HL-60/S4 (cell line): ENCODE results near the gene ITGA1.
"Not testable (repeated sequence)": the region's sequence is repeated elsewhere in the genome, so short reads cannot be mapped to it uniquely, and the experiment has no call there.

Experiments used
- in situ Hi-C: fragments of 300-500 bp; cut with MboI; formaldehyde crosslinking; loops from 2 replicates; pipeline ENCODE4 v1.14.3; 2022; ENCODE audit warnings: low sequenced_read_pairs

ITGA1 gene

GRCh38 chr5:52947851-52948250 is 160.1 kb downstream of the ITGA1 start:
- in situ Hi-C loops, result no loop called here

GRCh38 chr5:52948418-52949076 is 160.8 kb downstream of the ITGA1 start:
- in situ Hi-C loops, result no loop called here

- in situ Hi-C loops, result no loop called here
These were observed 163.0 kb downstream of the ITGA1 start for GRCh38 chr5:52950686-52951085.

- in situ Hi-C loops, result no loop called here
These were observed 164.8 kb downstream of the ITGA1 start for GRCh38 chr5:52952483-52952882.

GRCh38 chr5:52956014-52956413 is 168.3 kb downstream of the ITGA1 start:
- in situ Hi-C loops, result no loop called here

- in situ Hi-C loops, result no loop called here
These were observed 169.4 kb downstream of the ITGA1 start for GRCh38 chr5:52956915-52957747.

- in situ Hi-C loops, result no loop called here
These were observed 173.6 kb downstream of the ITGA1 start for GRCh38 chr5:52961274-52961681.

- in situ Hi-C loops, result no loop called here
These were observed 175.9 kb downstream of the ITGA1 start for GRCh38 chr5:52963636-52964035.

GRCh38 chr5:52964138-52964537 is 176.4 kb downstream of the ITGA1 start:
- in situ Hi-C loops, result no loop called here

- in situ Hi-C loops, result not testable (repeated sequence)
These were observed 188.4 kb downstream of the ITGA1 start for GRCh38 chr5:52976157-52976556.

GRCh38 chr5:52977264-52977897 is 189.7 kb downstream of the ITGA1 start:
- in situ Hi-C loops, result no loop called here

GRCh38 chr5:52981507-52981906 is 193.8 kb downstream of the ITGA1 start:
- in situ Hi-C loops, result no loop called here

GRCh38 chr5:52983731-52984636 is 196.3 kb downstream of the ITGA1 start:
- in situ Hi-C loops, result no loop called here

- in situ Hi-C loops, result no loop called here
These were observed 197.6 kb downstream of the ITGA1 start for GRCh38 chr5:52985306-52985705.

GRCh38 chr5:52987711-52988331 is 200.1 kb downstream of the ITGA1 start:
- in situ Hi-C loops, result no loop called here

GRCh38 chr5:52988335-52989024 is 200.8 kb downstream of the ITGA1 start:
- in situ Hi-C loops, result no loop called here

GRCh38 chr5:52989025-52989780 is 201.5 kb downstream of the ITGA1 start, which contains the start of gene ITGA2:
Gene ITGA2 (plus strand): TSS chr5:52989352. CDS start chr5:52989469, 117 bp downstream.
- in situ Hi-C loops, result no loop called here

- in situ Hi-C loops, result no loop called here
These were observed 202.2 kb downstream of the ITGA1 start for GRCh38 chr5:52989781-52990527.
